Brain microvascular endothelial cell (primary cell): Measurements from ENCODE around the gene ITGB5.

Experiments
- DNase-seq: peaks from one replicate; pipeline ENCODE4 v3.0.0-alpha.2; 2020
- H3K27ac ChIP-seq: fragments of 250-450 bp; sonication (Bioruptor Pico); 2 replicates; pipeline ENCODE4 v1.5.1; 2020; ENCODE audit warnings: mild to moderate bottlenecking, moderate library complexity
- H3K27me3 ChIP-seq: fragments of 250-450 bp; sonication (Bioruptor Pico); replicated peaks from 2 replicates; pipeline ENCODE4 v1.5.1; 2020; ENCODE audit warnings: mild to moderate bottlenecking
- H3K36me3 ChIP-seq: fragments of 250-450 bp; sonication (Bioruptor Pico); replicated peaks from 2 replicates; pipeline ENCODE4 v1.5.1; 2020; ENCODE audit warnings: mild to moderate bottlenecking
- H3K4me3 ChIP-seq: 2 replicates; pipeline ENCODE4 v1.5.1; 2011; ENCODE audit warnings: low read depth, mild to moderate bottlenecking, control low read depth, low read length, moderate library complexity
- in situ Hi-C: cut with HindIII; loops from 2 replicates; pipeline ENCODE4 v1.10.0; 2017; ENCODE audit warnings: low sequenced_read_pairs, low pct_ligation_motif_present
- TF ChIP-seq, protein P1 (sequence below): IDR thresholded peaks from 2 replicates; pipeline ENCODE4 v1.5.1; 2011; ENCODE audit warnings: low read depth, mild to moderate bottlenecking, moderate library complexity, low read length, control low read depth, inconsistent platforms; ENCODE audit errors: missing control alignments

The ITGB5 gene

DNA sequence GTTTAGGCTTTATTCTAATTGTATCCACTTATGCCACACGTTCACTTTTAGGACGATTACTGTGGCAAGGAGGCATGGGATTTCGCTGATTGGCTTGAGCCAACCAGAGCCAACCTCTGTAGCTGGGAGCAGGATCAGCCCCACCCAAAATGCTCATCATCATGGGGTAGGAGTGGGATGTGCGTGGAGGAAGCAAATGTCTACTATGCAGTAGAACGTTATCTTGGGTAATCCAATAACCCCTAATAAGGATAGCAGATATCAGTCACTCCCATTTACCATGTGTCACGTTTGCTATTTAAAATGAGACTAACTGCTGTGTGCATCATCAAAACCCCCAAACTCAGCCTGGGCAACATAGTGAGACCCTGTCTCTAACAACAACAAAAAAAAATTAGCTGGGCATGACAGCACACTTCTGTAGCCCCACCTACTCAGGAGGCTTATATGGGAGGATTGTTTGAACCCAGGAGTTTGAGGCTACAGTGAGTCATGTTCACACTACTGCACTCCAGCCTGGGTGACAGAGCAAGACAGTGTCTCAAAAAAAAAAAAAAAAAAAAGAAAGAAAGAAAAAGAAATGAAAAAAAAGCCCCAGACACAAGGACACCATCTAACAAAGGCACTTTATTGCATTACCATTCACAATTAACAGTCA is 17.8 kb upstream of the ITGB5 start:
- no peak for DNase-seq
- Histone ChIP-seq H3K27me3 (no peaks in the 10 kb centered on the region), H3K27ac (no peak overlapping the region), H3K36me3 (no peaks in the 10 kb centered on the region), H3K4me3 (no peak overlapping the region)
- in situ Hi-C loops = no loop called here
- TF ChIP-seq, protein P1, sequence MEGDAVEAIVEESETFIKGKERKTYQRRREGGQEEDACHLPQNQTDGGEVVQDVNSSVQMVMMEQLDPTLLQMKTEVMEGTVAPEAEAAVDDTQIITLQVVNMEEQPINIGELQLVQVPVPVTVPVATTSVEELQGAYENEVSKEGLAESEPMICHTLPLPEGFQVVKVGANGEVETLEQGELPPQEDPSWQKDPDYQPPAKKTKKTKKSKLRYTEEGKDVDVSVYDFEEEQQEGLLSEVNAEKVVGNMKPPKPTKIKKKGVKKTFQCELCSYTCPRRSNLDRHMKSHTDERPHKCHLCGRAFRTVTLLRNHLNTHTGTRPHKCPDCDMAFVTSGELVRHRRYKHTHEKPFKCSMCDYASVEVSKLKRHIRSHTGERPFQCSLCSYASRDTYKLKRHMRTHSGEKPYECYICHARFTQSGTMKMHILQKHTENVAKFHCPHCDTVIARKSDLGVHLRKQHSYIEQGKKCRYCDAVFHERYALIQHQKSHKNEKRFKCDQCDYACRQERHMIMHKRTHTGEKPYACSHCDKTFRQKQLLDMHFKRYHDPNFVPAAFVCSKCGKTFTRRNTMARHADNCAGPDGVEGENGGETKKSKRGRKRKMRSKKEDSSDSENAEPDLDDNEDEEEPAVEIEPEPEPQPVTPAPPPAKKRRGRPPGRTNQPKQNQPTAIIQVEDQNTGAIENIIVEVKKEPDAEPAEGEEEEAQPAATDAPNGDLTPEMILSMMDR = no peak

DNA sequence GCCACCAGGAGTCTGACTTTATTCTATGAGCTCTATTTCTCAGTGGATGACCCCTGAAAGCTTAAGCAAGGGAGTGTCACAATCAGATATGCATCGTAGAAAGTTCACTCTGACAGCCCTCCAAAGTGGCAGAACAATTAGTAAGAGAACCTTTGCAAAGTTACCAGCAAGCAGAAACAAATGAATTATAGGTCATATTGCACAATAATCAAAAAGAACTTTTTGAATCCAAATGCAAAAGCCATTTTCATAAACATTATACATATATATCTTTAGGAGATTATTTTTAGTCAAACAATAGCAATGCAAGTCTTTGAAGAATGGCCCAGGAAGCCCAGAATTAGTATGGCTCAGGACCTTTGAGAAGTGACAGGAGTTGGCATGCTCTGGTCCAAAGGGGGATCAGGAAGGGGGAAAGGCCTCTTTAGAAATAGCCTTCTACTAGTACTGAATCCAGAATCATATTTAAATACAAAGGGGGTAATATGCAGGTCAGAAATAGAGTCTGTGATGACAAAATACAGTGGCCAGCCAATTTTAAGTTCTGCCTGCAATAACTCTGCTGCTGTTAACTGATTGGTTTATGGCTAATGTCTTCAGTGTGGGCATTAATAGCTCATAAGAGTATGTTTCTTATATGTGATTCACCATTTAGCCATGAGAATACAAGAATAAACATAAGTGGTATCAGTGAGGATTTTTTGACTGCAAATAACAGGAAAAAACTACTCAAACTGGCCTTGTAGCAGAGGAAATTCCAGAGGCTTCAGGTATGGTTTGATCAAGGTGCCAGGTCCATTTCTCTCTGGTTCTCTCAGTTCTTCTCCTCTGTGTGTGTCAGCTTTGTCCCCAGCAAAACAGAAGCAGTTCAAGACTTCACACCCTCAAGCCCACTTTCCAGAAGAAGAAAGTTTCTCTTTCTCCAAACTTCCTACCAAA is 17.0 kb upstream of the ITGB5 start:
- H3K27ac ChIP-seq = no peak overlapping the region
- DNase-seq = no peak
- H3K27me3 ChIP-seq = no peaks in the 10 kb centered on the region
- TF ChIP-seq, protein P1 = no peak
- in situ Hi-C loops = no loop called here
- H3K36me3 ChIP-seq = no peaks in the 10 kb centered on the region
- no peak overlapping the region for H3K4me3 ChIP-seq

DNA sequence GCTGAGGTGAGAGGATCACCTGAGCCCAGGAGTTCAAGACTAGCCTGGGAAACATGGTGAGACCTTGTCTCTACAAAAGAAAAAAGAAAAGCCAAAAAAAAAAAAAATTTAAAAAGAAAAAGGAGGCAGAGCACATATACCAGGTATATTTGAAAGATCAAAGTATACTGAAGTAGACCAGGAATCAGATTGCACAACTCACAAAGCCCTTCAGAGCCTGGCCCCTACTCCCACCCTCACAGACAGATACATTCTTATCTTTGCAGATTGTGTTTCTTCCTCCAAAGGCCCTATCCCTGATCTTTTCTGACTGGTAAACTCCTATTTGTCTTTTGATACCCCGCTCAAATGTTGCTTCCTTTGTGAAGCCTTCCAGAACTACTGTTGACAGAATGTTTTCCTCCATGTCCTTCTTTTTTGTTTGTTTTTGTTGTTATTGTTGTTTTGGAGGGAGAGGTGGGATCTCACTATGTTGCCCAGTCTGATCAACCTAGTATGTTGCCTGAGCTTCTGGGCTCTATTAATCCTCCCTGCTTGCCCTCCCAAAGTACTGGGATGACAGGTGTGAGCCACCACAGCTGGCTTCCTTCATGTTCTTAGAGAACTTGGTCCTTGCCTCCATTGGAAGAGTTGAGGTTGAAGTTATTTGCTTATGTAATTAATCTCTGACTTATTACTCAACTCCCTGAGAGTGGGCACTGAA is 9.8 kb upstream of the ITGB5 start:
- in situ Hi-C loops = loop anchor here (25.0 kb wide), 1 partner anchor 135 kb away; no protein-coding TSS in a partner anchor
- H3K36me3 ChIP-seq = no peaks in the 10 kb centered on the region
- H3K27ac ChIP-seq = no peak overlapping the region
- TF ChIP-seq, protein P1 = no peak
- H3K4me3 ChIP-seq = no peak overlapping the region
- no peaks in the 10 kb centered on the region for H3K27me3 ChIP-seq
- no peak for DNase-seq

DNA sequence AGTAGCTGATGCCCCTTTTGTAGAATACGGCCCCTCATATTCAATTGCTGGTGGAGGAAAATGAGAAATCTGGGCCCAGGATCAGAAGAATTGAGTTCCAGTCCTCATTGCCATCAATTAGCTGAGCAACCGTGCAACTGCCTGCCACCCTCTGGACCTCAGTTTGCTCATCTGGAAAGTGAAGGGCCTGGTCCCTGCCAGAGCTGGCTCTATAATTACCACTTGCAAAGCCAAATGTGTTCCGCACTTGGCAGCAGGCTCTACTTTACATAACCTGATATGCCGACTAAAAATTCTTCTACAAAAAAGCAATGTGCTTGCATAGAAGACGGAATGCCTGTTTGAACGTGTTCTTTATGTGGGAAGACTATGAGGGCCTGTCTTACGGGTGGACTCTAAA is 8.6 kb upstream of the ITGB5 start:
- TF ChIP-seq, protein P1 = no peak
- in situ Hi-C loops = loop anchor here (25.0 kb wide), 1 partner anchor 133 kb away; no protein-coding TSS in a partner anchor
- Histone ChIP-seq H3K27ac (no peak overlapping the region), H3K36me3 (no peaks in the 10 kb centered on the region), H3K4me3 (no peak overlapping the region), H3K27me3 (no peaks in the 10 kb centered on the region)
- no peak for DNase-seq

DNA sequence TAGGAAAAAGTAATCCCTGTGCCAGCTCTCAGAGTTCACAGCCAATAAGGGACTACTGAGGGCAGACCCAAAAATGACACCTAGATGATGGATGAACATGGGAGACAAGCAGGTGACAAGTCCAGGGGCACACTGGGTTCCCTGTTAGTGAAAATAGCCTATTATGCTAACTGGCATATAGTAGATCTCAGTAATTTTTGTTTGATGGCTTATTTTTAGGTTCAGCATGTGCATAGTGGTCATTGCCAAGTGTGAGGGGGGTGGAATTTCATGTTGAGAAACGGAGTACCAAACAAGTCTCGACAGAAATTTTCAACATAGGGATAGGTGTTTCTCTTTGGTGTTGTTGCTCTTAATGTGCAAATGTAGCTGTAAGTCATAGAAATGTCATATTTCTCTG is 6.4 kb upstream of the ITGB5 start:
- TF ChIP-seq, protein P1 = no peak

More for the DNA sequence above, 6.4 kb upstream of the ITGB5 start:
- Histone ChIP-seq H3K36me3 (no peaks in the 10 kb centered on the region), H3K27me3 (no peaks in the 10 kb centered on the region), H3K27ac (no peak overlapping the region), H3K4me3 (no peak overlapping the region)
- DNase-seq = no peak
- in situ Hi-C loops = loop anchor here (25.0 kb wide), 1 partner anchor 131 kb away; no protein-coding TSS in a partner anchor
